ENCODE measurements around the gene HNRNPL. TPM values are rescaled to one million over a fixed set of nuclear protein-coding genes. Genes with fewer than 3 reads are reported as not detected.

Gene HNRNPL
- total and polyA plus RNA-seq, 9 of the 15 experiments (the other 6 are each of a cell fraction or from before 2014, with no cell fraction given) = 39.5 to 610 (median 299) TPM

DNA sequence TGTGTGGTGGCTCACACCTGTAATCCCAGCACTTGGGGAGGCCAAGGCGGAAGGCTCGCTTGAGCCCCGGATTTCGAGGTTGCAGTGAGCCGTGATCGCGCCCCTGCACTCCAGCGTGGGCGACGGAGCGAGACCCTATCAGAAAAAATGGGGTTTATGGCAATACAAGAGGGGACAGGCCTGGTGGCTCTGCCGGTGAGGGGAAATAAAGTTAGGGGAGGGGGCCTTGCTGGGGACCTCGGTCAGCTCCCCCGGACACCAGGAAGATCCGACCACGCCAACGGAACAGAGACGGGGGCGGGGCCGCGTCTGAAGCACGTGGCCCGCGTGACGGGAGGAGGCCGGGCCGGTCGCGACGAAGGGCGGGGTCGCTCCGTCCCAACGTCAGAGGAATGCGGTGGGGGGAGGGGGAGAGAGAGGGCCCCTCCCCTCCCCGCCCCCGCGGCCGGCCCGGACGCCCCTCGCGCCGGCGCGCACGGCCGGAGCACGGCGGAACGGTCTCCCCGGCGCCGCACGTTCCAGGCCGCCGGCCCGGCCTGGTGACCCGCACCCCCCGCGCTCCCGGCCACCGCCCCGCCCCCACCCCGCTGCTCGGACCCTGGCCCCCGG lies 1.9 kb upstream of the HNRNPL start (continued):
- no peak for TF ChIP-seq ZNF280B (CRISPR knock-in tag; IDR thresholded peaks at IDR 0.05)
- TF ChIP-seq ATF7 (IDR thresholded peaks at IDR 0.05) = peak; percentile 52
- TF ChIP-seq SMAD3 (CRISPR knock-in tag; conservative IDR thresholded peaks at IDR 0.05) = no peak
- no peak for TF ChIP-seq PRMT5 (CRISPR knock-in tag; IDR thresholded peaks at IDR 0.05)
- TF ChIP-seq, protein P1, sequence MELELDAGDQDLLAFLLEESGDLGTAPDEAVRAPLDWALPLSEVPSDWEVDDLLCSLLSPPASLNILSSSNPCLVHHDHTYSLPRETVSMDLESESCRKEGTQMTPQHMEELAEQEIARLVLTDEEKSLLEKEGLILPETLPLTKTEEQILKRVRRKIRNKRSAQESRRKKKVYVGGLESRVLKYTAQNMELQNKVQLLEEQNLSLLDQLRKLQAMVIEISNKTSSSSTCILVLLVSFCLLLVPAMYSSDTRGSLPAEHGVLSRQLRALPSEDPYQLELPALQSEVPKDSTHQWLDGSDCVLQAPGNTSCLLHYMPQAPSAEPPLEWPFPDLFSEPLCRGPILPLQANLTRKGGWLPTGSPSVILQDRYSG (tag; conservative IDR thresholded peaks at IDR 0.05; ENCODE audit: low read depth) = no peak
- no peak for TF ChIP-seq MBD1 (CRISPR knock-in tag; IDR thresholded peaks at IDR 0.05)
- TF ChIP-seq ZNF586 (CRISPR knock-in tag; conservative IDR thresholded peaks at IDR 0.05) = no peak
- no peak for TF ChIP-seq KAT2B (IDR thresholded peaks at IDR 0.05; ENCODE audit: low read depth, low read length)
- no peak for TF ChIP-seq CBX8 (IDR thresholded peaks at IDR 0.05; ENCODE audit: borderline replicate concordance, extremely low read depth, low read depth, low read length, poor library complexity, severe bottlenecking)
- no peak for TF ChIP-seq RHOXF2B (CRISPR knock-in tag; conservative IDR thresholded peaks at IDR 0.05)
- TF ChIP-seq, protein P2, sequence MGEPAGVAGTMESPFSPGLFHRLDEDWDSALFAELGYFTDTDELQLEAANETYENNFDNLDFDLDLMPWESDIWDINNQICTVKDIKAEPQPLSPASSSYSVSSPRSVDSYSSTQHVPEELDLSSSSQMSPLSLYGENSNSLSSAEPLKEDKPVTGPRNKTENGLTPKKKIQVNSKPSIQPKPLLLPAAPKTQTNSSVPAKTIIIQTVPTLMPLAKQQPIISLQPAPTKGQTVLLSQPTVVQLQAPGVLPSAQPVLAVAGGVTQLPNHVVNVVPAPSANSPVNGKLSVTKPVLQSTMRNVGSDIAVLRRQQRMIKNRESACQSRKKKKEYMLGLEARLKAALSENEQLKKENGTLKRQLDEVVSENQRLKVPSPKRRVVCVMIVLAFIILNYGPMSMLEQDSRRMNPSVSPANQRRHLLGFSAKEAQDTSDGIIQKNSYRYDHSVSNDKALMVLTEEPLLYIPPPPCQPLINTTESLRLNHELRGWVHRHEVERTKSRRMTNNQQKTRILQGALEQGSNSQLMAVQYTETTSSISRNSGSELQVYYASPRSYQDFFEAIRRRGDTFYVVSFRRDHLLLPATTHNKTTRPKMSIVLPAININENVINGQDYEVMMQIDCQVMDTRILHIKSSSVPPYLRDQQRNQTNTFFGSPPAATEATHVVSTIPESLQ (CRISPR knock-in tag; IDR thresholded peaks at IDR 0.05) = no peak
- no peak for TF ChIP-seq MYNN (IDR thresholded peaks at IDR 0.05)
- TF ChIP-seq MYNN (CRISPR knock-in tag; IDR thresholded peaks at IDR 0.05) = no peak
- TF ChIP-seq CREB3L1 (IDR thresholded peaks at IDR 0.05; ENCODE audit: borderline replicate concordance, low read depth) = peak; percentile 65
- TF ChIP-seq SIN3B (IDR thresholded peaks at IDR 0.05; ENCODE audit: low read depth) = no peak
- peak; percentile 11 for TF ChIP-seq TBP (optimal IDR thresholded peaks at IDR 0.05; ENCODE audit: low read depth, low read length)
- TF ChIP-seq ZBED1 (IDR thresholded peaks at IDR 0.05) = no peak
- TF ChIP-seq ZNF354B (CRISPR knock-in tag; IDR thresholded peaks at IDR 0.05) = no peak
